EH (cell line): ENCODE measurements around the gene MASP2.
"Not testable (repeated sequence)": the region's sequence is repeated elsewhere in the genome, so short reads cannot be mapped to it uniquely, and the experiment has no call there.

ENCODE experiments used
- DNase-seq: peaks from one replicate; pipeline ENCODE4 v3.0.0-alpha.2; 2015; ENCODE audit warnings: low read depth

MASP2 gene

GRCh38 chr1:11037740-11038182 lies 9.3 kb downstream of the MASP2 start:
- DNase-seq: peak; percentile 82

DNA sequence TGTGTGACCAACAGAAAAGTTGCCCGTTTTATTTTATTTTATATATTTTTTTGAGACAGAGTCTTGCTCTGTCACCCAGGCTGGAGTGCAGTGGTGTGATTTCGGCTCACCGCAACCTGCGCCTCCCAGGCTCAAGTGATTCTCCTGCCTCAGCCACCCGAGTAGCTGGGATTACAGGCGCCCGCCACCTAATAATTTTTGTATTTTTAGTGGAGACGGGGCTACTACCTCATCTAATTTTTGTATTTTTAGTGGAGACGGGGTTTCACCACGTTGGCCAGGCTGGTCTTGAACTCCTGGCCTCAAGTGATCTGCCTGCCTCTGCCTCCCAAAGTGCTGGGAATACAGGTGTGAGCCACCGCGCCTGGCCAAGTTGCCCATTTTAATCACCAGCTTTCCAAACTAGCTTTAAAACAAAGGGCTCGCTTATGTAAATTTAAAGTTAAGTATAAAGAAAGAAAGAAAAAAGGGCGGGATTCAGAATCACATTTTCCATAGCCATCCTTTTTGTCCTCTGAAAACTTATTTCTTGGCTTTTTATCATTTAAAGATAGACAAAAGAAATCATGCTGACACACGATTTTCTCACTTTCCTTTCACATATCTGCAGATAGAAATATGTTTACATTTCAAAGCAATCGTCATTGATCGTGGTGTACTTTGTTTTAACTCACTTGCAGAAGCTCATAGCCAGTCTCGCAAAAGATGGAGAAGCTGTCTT lies 9.9 kb downstream of the MASP2 start:
- not testable (repeated sequence) for DNase-seq

DNA sequence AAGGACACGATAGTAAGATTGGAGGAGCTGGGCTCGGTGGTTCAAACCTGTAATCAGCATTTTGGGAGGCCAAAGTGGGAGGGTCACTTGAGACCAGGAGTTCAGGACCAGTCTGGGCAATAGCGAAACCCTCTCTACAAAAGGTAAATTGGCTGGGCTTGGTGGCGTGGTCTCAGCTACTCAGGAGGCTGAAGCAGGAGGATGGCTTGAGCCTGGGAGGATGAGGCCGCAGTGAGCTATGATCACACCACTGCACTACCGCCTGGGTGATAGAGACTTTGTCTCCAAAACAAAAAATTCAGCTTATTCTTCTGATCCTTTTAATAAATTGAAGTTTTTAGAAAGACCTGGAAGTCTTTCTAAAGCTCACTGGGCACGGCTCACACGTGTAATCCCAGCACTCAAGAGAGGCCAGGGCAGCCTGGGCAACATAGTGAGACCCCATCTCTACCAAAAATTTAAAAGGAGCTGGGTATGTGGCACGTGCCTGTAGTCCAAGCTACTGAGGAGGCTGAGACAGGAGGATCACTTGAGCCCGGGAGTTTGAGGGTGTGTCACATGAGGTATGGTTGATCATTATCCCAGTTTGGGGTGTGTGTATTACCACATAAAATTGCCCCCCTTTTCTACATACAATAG lies 15.3 kb downstream of the MASP2 start:
- no peak for DNase-seq

DNA sequence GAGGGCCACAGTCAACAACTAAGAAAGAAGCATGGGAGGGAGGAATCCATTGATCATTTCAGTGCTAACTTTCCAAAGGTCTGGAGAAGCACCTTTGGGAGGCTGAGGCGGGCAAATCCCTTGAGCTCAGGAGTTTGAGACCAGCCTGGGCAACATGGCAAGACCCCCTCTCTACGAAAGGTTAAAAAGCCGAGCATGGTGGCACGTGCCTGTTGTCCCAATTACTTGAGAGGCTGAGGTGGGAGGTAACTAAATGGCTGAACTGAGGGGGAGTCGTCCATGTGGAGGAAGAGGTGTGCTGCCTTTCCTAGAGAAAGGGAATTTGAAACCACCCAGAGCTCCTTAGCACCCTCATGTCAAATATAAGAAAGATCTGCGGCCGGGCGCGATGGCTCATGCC lies 16.2 kb downstream of the MASP2 start:
- DNase-seq: no peak

GRCh38 chr1:11028018-11028417 lies 19.0 kb downstream of the MASP2 start:
- DNase-seq: no peak

DNA sequence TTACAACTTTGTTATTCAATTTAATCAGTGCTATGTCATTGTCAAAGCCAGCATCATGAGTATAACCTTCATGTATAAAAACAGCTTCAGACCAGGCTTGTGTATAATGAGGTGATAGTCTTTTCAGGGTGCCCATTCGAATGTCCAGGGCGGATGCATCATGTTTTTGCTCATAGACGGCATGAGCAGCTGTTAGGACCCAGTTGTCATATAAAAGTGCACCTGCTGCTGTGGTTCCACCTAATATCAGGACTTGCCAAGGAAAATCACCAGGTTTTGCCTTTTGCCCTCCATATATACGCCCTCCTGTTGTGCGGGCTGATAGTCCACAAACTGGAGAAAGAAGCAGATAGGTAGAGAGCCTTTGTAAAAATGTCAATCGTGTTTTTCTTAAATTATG lies 19.7 kb downstream of the MASP2 start:
- no peak for DNase-seq

DNA sequence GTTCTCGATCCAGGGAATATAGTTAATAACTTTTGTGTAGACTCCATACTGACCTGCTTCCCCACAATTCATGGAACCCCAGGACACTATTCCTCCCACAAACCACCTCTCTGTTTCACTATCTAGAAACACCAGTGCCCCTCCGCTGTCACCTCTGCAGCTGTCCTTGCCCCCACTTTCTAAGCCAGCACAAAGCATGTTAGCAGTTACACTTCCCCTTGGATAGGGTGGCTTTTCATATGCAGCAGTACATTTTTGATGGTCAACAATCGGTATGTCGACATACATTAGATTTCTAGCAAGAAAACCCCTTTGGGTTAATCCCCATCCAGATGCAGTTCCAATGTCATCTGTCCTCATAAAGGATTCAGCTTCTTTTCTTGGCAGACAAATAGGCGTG lies 20.1 kb downstream of the MASP2 start:
- DNase-seq: no peak

DNA sequence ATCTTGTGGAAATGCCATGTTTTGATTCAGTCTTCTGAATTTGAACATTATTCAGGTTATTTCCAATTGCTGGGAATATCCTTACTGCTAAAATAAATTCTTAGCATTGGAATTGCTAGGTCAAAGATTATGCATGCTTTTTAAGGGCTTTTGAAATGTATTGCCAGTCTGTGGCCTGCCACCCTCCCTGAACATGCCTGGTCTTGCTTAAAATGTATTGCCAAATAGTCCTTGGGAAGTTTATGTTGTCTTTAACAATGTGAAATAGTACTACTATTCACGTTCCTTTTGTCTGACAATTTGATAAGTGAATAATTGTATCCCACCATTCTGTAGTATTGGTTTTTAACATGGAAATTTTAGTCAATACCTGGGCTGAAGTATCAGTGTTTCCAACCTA lies 21.0 kb downstream of the MASP2 start:
- DNase-seq: no peak

DNA sequence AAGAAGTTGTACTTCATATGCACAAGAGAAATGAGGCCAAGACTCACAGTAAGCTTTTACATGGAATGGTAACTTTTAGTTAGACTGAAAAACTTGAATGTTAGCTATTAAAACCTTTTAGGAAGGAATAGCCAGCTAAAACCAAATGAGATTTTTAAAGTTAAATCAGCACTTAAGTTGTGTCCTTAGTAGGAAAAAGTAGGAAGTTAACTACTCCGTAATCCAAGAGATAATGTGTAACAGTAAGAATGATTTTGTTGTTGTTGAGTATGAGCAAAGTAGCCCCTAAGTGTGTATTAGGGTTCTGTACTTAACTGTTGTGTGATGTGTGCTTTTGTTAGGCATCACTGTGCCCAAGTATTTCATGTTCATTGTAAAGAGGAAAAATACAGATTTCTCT lies 21.4 kb downstream of the MASP2 start:
- DNase-seq: no peak

- DNase-seq: no peak
Measured at GRCh38 chr1:11024874-11025203, 22.2 kb downstream of the MASP2 start.

GRCh38 chr1:11024154-11024873 lies 22.7 kb downstream of the MASP2 start:
- no peak for DNase-seq

DNA sequence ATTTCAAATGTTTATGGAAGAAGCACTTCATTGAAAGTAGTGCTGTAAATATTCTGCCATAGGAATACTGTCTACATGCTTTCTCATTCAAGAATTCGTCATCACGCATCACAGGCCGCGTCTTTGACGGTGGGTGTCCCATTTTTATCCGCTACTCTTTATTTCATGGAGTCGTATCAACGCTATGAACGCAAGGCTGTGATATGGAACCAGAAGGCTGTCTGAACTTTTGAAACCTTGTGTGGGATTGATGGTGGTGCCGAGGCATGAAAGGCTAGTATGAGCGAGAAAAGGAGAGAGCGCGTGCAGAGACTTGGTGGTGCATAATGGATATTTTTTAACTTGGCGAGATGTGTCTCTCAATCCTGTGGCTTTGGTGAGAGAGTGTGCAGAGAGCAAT lies 23.8 kb downstream of the MASP2 start:
- DNase-seq: no peak

- no peak for DNase-seq
Measured at GRCh38 chr1:11019971-11020370, 27.1 kb downstream of the MASP2 start.

DNA sequence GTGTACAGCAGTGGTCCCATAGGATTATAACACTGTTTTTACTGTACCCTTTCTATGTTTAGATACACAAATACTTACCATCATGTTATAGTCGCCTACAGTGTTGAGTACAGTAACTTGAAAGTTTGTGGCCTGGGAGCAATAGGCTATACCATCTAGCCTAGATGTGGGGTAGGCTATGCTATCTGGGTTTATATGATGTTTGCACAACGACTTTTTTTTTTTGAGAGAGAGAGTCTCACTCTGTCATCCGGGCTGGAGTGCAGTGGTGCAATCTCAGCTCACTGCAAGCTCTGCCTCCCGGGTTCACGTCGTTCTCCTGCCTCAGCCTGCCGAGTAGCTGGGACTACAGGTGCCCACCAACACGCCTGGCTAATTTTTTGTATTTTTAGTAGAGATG lies 27.7 kb downstream of the MASP2 start:
- DNase-seq: not testable (repeated sequence)

GRCh38 chr1:11013160-11013531 lies 33.9 kb downstream of the MASP2 start:
- no peak for DNase-seq

DNA sequence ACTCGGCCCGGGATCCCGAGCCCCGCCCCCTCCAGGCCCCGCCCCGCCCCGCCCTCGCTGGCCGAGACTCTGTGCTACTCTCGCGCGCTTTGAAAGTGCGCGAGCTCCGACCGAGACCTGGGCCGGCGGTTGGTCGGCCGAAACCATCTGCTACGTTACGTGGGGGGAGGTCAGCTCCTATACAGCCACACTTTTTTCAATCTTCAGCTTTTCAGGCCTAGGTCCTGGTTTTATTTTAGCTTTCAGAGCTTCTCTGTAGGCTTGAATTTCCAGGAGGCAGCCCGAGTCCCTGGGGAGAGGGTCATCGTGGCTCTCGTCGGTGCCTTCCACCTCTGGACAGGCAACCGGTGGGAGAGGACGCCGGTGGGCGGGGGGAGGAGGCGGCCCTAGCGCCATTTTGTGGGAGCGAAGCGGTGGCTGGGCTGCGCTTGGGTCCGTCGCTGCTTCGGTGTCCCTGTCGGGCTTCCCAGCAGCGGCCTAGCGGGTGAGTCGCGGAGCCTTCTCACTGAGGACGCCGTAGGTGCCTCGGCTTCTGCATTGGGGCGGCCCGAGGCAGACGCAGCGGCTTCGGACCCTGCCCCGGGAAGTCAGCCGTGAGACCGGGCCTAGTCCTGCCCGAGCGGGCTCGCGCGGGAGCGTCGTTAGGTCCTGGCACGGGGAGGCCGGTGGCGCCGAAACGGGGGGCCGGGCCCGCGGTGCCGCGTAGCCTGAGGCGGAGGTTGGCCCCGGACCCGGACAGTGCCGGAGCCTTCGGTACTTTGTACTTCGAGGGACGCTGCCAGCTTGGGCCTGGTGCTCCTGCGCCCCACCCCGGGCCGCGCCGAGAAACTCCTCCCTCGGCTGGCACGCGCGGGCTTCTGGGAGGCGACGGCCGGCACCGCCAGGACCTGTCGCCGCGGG lies 34.5 kb downstream of the MASP2 start, which contains the start of gene TARDBP:
TARDBP (plus strand) TSS at position 395 of the 900 bp plus-strand sequence. CDS start 1,074 bp downstream, outside the sequence.
- peak; percentile 87 for DNase-seq

DNA sequence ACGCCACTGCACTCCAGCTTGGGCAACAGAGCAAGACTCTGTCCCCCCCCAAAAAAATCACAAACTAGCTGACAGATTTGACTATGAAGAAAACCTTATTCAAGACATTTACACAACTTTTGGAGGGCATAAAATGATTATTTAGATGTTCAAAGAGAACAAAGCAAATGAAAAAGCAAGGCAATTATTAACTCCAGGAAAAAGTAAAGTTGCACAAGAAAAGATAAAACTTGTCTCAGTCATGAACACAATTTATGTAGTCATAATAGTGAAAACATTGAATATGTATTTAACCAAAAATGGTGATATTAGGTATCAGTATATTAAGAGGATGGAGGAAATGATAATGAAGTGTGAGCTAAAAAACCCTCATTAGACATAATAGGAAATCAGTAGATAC lies 46.5 kb downstream of the MASP2 start:
- DNase-seq: no peak

GRCh38 chr1:10996100-10996499 lies 50.9 kb downstream of the MASP2 start:
- no peak for DNase-seq

DNA sequence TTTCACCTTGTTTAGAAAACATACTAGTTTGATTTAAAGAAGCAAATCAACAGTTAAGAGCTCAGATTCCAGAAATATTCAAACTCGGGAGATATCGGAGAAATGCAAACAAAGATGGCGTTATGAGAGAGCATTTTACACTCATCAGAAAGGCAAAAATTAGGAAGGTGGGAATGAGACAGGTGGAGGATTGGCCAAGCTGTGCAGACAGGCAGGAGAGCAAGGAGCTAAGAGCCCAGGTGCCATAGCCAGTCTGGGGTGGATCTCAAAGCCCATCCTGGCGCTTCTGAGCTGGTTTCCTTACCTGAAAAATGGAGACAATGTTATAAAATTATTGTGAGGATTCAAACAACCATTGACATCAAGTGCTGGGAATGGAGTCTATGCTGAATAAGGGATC lies 54.2 kb downstream of the MASP2 start:
- DNase-seq: no peak

DNA sequence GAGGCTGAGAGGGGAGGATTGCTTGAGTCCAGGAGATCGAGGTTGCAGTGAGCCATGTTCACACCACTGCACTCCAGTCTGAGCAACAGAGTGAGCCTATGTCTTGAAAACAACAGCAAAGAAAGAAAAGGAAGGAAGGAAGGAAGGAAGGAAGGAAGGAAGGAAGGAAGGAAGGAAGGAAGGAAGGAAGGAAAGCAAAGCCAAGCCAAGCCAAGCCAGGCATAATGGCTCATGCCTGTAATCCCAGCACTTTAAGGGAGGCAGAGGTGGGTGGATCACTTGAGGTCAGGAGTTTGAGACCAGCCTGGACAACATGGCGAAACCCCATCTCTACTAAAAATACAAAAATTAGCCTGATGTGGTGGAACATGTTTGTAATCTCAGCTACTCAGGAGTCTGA lies 55.0 kb downstream of the MASP2 start:
- not testable (repeated sequence) for DNase-seq

- DNase-seq: no peak
Measured at GRCh38 chr1:10990828-10991227, 56.2 kb downstream of the MASP2 start.

- peak; percentile 44 for DNase-seq
Measured at GRCh38 chr1:10989920-10990516, 57.0 kb downstream of the MASP2 start.
